Psoas muscle (tissue), 8 donors: ENCODE measurements around the gene CSPG4. TPM values are rescaled to one million over a fixed set of nuclear protein-coding genes. Genes with fewer than 3 reads are reported as not detected.
"Not testable (repeated sequence)": the region's sequence is repeated elsewhere in the genome, so short reads cannot be mapped to it uniquely, and the experiment has no call there.

Experiments
- ATAC-seq, 4 donors: fragments of 200-7000 bp; cut with Tn5 transposase; one replicate each; pipeline ENCODE4 v1.9.1; 2020; ENCODE audit warnings: moderate library complexity in 3 of 4, mild to moderate bottlenecking in 2 of 4
- DNase-seq, 2 donors: peaks; one replicate each; pipeline ENCODE4 v3.0.0-alpha.2; 2020
- H3K27ac ChIP-seq: fragments of 200-600 bp; one replicate; pipeline ENCODE4 v1.8.0; 2022
- H3K27me3 ChIP-seq, 3 donors: fragments of 200-600 bp in 1 of 3; one replicate each; pipeline versions ENCODE4 v1.6.1 to v1.8.0; 2013 to 2022; ENCODE audit warnings: low read length in 2 of 3, mild to moderate bottlenecking in 2 of 3, moderate library complexity in 1 of 3; ENCODE audit not compliant: insufficient read depth in 3 of 3
- H3K36me3 ChIP-seq, 2 donors: fragments of 200-600 bp in 1 of 2; one replicate each; pipeline versions ENCODE4 v1.6.1 to v1.8.0; 2013 to 2022; ENCODE audit warnings: low read depth in 1 of 2, mild to moderate bottlenecking in 1 of 2, moderate library complexity in 1 of 2; ENCODE audit not compliant: insufficient read depth in 1 of 2
- H3K4me1 ChIP-seq: fragments of 200-600 bp; one replicate; pipeline ENCODE4 v1.8.0; 2022
- H3K4me3 ChIP-seq: fragments of 200-600 bp; one replicate; pipeline ENCODE4 v1.8.0; 2022; ENCODE audit warnings: mild to moderate bottlenecking
- H3K9me3 ChIP-seq: fragments of 200-600 bp; one replicate; pipeline ENCODE4 v1.8.0; 2022
- CTCF ChIP-seq: fragments of 200-600 bp; IDR thresholded peaks from one replicate; pipeline ENCODE4 v1.8.0; 2022; ENCODE audit warnings: antibody characterized with exemption
- WGBS, 3 donors: extraction: QIAGEN DNeasy Blood & Tissue Kit; methylation state at CpG; one replicate each; pipeline versions ENCODE4 v1.1.6 to v1.1.7; 2013; 5-methylcytosine and 5-hydroxymethylcytosine counted together
- intact Hi-C, 2 donors: fragments of 100-400 bp; cut with DNase I; formaldehyde crosslinking; loops; one replicate each; pipeline versions ENCODE4 v1.11.0 to v1.14.2; 2022
- polyA plus RNA-seq, 3 donors: library from polyadenylated mRNA; stranded (reverse); fragments of 200-250 nt; gene quantifications; one replicate each; pipeline ENCODE4 v1.2.3, GENCODE V29; 2013
- total RNA-seq, 4 donors: library from RNA; stranded (reverse); fragmentation: NEBNext Ultra II Directional in 2 of 4; extraction: Animal tissue kit (Norgen Biotek cat#: 25700) in 2 of 4; gene quantifications; one replicate each; pipeline versions ENCODE4 v1.2.1 to v1.2.4, GENCODE V29; 2021 to 2023
- donor health status: healthy with polysubstance abuse.
- donor health status: DM: no; HTN: no; CAD: no; lungs with moderate emphysema.
- donor health status: Bipolar disorder and iron deficiency.
- donor health status: healthy.
- donor health status: DM: yes; HTN: yes; CAD: no.
- donor health status: DM: no; HTN: no; CAD: no.
- donor health status: DM: no; HTN: no; CAD: no.
- donor health status: DM: yes; HTN: yes; CAD: no.

Gene CSPG4
- total and polyA plus RNA-seq, 7 donors: 8.1 to 49.5 (median 15.9) TPM

DNA sequence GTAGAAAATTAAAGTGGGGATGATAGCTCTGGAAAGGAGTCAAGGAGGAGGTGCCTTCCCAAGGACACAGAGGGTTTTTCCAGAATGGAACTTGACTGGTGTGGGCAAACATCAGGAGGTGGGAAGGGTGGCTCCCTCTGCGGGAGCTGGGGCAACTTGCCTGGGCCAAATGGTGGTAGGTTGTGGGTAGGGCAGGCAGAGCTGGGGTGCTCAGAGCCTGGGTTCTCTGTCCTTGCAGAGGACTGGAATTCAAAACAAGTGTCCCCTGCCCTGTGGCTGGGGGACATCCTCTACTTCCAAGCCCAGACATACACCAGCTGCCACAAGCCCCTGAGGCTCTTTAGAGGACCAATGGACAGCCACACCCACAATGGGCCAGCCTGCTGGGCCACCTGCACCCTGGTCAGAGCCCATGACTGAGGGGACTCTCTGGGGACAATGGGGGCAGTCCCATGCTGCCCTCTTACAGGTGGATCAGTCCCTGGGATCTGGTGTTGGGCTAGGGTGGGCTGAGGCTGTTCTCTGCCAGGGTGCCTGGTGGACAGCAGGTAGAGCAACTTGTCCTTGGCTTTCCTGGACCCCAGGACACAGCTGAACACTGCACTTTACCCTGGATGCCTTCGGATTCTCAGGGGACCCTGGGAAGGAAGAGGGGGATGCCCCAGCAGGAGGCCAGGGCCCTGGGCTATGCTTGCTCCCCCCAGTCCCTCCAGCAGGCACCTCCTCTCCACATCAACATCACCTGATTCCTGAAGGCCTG lies 38.6 kb upstream of the CSPG4 start:
- ATAC-seq (no peak), DNase-seq (no peak)
- no peaks in the 10 kb centered on the region for H3K27me3 ChIP-seq
- no peaks in the 10 kb centered on the region for H3K9me3 ChIP-seq
- no peak for TF ChIP-seq CTCF
- 56 to 67% (median 65%) methylated on average over 2 of the region's 2 CpGs for WGBS, 3 donors
- intact Hi-C loops: no loop called here
- no peaks in the 10 kb centered on the region for H3K36me3 ChIP-seq
- no peak overlapping the region for H3K27ac ChIP-seq
- H3K4me1 ChIP-seq: no peaks in the 10 kb centered on the region
- no peak overlapping the region for H3K4me3 ChIP-seq

DNA sequence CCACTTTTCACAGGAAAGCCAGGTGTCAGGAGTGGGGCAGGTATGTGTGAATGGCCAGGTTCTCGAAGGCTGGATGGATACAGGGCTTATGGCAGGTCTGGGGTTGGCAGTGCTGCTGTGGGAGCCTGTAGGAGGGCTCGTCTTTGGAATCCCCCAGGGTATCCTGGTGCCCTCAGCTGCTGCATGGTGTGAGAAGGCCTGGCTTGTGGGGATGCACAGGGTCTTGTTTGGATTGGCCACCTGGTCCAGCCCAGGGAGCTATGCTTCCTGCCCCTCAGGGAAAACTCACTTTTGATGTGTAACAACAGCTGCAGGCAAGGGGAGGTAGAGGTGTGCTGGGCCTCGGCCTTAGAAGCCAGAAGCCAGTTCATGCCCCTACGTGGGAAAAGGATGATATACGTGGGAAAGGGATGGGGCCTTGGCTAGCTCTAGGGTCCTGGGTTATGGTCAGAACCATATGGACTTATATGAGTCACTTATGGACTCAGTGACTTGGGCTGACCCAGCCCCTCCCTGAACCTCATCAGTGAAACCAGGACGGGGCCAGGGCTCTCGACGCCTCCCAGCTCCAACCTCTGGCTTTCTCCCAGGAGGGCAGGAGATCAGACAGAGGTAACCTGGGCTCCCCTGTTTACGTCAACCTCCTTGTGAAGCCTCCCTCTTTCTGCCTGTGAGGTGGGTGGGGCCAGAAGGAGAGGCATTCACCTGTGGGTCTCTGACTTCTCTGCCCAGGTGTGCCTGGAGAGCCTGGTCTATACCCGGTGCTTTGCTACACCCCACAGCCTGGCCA lies 37.8 kb upstream of the CSPG4 start:
- ATAC-seq: no peak
- no peak for TF ChIP-seq CTCF
- Histone ChIP-seq H3K4me3 (no peak overlapping the region), H3K27ac (no peak overlapping the region), H3K4me1 (no peaks in the 10 kb centered on the region), H3K36me3 (no peaks in the 10 kb centered on the region), H3K27me3 (no peaks in the 10 kb centered on the region), H3K9me3 (no peaks in the 10 kb centered on the region)
- intact Hi-C loops: no loop called here
- 81 to 90% (median 90%) methylated on average over 10 of the region's 10 CpGs for WGBS, 3 donors
- no peak for DNase-seq

GRCh38 chr15:75749820-75750219 lies 37.2 kb upstream of the CSPG4 start:
- Histone ChIP-seq H3K27ac (no peak overlapping the region), H3K4me1 (no peaks in the 10 kb centered on the region), H3K36me3 (no peaks in the 10 kb centered on the region), H3K9me3 (no peaks in the 10 kb centered on the region), H3K27me3 (no peaks in the 10 kb centered on the region), H3K4me3 (no peak overlapping the region)
- ATAC-seq: no peak
- DNase-seq: no peak
- 91 to 95% (median 92%) methylated on average over 4 of the region's 4 CpGs for WGBS, 3 donors
- no peak for TF ChIP-seq CTCF
- intact Hi-C loops: no loop called here

DNA sequence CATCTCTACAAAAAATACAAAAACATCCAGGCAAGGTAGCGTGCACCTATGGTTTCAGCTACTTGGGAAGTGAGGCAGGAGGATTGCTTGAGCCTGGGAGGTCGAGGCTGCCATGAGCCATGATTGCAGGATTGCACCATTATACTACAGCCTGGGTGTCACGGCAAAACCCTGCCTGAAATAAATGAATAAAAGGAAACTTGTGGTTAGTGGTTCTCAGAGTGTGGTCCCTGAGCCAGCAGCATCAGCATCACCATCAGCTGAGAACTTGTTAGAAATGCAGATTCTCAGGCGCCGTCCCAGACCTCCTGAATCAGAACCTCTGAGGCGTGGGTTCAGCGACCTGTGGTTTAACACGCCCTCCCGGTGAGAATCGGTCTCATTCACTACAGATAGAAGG lies 36.2 kb upstream of the CSPG4 start:
- H3K4me1 ChIP-seq, ATAC-seq, H3K9me3 ChIP-seq, intact Hi-C loops, H3K27me3 ChIP-seq, H3K27ac ChIP-seq, H3K4me3 ChIP-seq, H3K36me3 ChIP-seq, DNase-seq: not testable (repeated sequence)
- WGBS, 3 donors: 82 to 89% (median 83%) methylated on average over 5 to 7 of the region's 10 CpGs

- WGBS, 3 donors: 86 to 87% (median 86%) methylated on average over 5 of the region's 5 CpGs
- H3K9me3 ChIP-seq, H3K36me3 ChIP-seq, H3K27ac ChIP-seq, H3K4me3 ChIP-seq, ATAC-seq, intact Hi-C loops, H3K27me3 ChIP-seq, DNase-seq, H3K4me1 ChIP-seq: not testable (repeated sequence)
These were observed 34.5 kb upstream of the CSPG4 start for GRCh38 chr15:75747121-75747520.
